ENCODE measurements around the gene URI1.

DNA sequence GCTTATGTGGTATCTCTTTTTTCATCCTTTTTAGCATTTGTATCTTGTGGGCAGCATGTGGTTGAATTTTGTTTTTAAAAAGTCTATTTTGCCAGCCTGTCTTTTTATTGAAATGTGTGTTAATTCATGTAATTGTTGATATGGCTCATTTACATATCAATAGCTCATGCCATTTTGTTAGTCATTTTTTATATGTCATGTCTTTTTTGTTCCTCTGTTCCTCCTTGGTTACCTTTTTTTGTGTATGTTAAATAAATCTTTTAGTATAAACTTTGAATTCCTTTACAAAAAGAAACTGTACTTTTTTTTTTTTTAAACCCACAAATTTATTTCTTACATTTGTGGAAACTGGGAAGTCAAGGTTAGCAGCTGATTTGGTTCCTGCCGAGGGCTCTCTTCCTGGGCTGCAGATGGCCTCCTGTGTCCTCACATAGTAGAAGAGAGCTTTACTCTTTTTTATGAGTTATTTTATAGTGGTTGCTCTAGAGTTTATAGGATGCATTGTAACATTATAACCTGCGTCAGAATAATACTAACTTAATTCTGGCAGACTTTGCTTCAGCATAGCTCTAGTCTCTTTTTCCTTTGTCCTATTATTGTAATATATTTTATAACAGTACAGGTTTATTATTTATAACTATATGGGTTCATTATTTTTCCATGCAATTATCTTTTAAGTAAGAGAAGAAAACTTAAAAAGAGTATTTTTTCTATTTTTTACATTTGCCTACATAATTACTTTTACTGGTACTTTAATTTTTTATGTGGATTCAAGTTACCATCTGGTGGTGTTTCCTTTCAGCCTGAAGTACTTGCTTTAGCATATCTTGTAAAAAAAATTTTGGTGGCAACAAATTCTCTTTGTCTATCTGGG is 86.3 kb downstream of the URI1 start:
- TF ChIP-seq EZH2phosphoT487 (IDR thresholded peaks at IDR 0.05; ENCODE audit: insufficient read depth, low read depth) (no peak), EZH2 (IDR thresholded peaks at IDR 0.05; ENCODE audit: insufficient read depth, poor library complexity, severe bottlenecking) (no peak)

Measured in GM23248 (cell line).